Gastroesophageal sphincter (tissue), 3 donors: ENCODE results near the gene FIGNL1.

Experiments used
- CTCF ChIP-seq, 4 experiments: fragments of 200-600 bp in 2 of 4; fragments of 450-650 bp in 2 of 4; sonication (generic) in 1 of 4; IDR thresholded peaks; one replicate each; pipeline ENCODE4 v1.5.1; 2017 to 2019; ENCODE audit warnings: antibody characterized with exemption in 4 of 4, mild to moderate bottlenecking in 2 of 4, moderate library complexity in 2 of 4
- EP300 ChIP-seq: sonication (generic); formaldehyde crosslinking; IDR thresholded peaks from one replicate; pipeline ENCODE4 v1.6.1; 2017; ENCODE audit warnings: antibody characterized with exemption, mild to moderate bottlenecking
- POLR2A ChIP-seq, 2 donors: fragments of 450-650 bp; IDR thresholded peaks; one replicate each; pipeline ENCODE4 v1.6.1; 2017; ENCODE audit warnings: antibody characterized with exemption in 2 of 2, mild to moderate bottlenecking in 2 of 2, moderate library complexity in 1 of 2
- POLR2AphosphoS5 ChIP-seq: sonication (generic); formaldehyde crosslinking; IDR thresholded peaks from one replicate; pipeline ENCODE4 v1.6.1; 2017; ENCODE audit warnings: antibody characterized with exemption

DNA sequence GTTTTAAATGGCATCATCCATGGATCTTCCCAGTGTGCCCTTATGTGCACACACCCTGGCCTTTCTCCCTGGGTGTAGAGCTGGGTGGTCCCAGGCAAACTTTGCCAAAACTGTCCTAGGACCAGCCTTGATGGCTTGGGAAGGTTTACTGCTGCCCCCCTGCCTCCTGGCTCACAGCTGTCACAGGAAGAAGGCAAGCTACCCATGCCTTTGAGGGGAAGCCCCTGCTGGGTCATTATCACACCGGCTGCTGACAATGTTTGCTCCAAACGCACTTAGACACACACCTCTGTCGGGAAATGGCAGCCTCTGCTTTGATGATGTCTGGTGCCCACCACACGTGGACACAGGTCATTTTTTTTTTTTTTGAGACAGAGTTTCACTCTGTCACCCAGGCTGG is 25.2 kb upstream of the FIGNL1 start:
- TF ChIP-seq EP300 (no peak), CTCF (IDR thresholded peaks at IDR 0.05) (no peak), POLR2A (IDR thresholded peaks at IDR 0.05) (no peak), POLR2AphosphoS5 (no peak)
